CD14-positive monocyte (primary cell): ENCODE measurements around the gene OR14I1. TPM values are rescaled to one million over a fixed set of nuclear protein-coding genes. Genes with fewer than 3 reads are reported as not detected.

Experiments
- DNase-seq, 3 donors: peaks; one replicate each; pipeline ENCODE4 v3.0.0-alpha.2; 2011 to 2022
- H2AFZ ChIP-seq: 2 replicates; pipeline ENCODE4 v1.6.0; 2012; ENCODE audit warnings: mild to moderate bottlenecking, low read depth, low read length, inconsistent platforms; ENCODE audit not compliant: insufficient read depth, poor library complexity, severe bottlenecking
- H3K27ac ChIP-seq, 2 donors: 1 replicate in 1 of 2; 2 replicates in 1 of 2; pipeline ENCODE4 v1.5.1; 2012 to 2013; ENCODE audit warnings: low read length in 2 of 2, control low read depth in 1 of 2, inconsistent platforms in 1 of 2, low read depth in 1 of 2, mild to moderate bottlenecking in 1 of 2
- H3K27me3 ChIP-seq, 2 donors: one replicate each; pipeline versions ENCODE4 v1.6.0 to v1.6.1; 2011 to 2013; ENCODE audit warnings: low read length in 2 of 2; ENCODE audit not compliant: control insufficient read depth in 2 of 2, insufficient read depth in 2 of 2
- H3K36me3 ChIP-seq, 2 donors: replicated peaks in 1 of 2; 1 replicate in 1 of 2; 2 replicates in 1 of 2; pipeline versions ENCODE4 v1.5.1 to v1.6.1; 2012 to 2013; ENCODE audit warnings: low read length in 2 of 2, control low read depth in 1 of 2, inconsistent platforms in 1 of 2, mild to moderate bottlenecking in 1 of 2; ENCODE audit not compliant: insufficient read depth in 2 of 2, control insufficient read depth in 1 of 2
- H3K4me1 ChIP-seq, 2 donors: 1 replicate in 1 of 2; 2 replicates in 1 of 2; pipeline versions ENCODE4 v1.5.1 to v1.6.1; 2012 to 2013; ENCODE audit warnings: low read length in 2 of 2, control low read depth in 1 of 2, inconsistent platforms in 1 of 2, mild to moderate bottlenecking in 1 of 2, moderate library complexity in 1 of 2; ENCODE audit not compliant: insufficient read depth in 2 of 2, control insufficient read depth in 1 of 2
- H3K4me2 ChIP-seq: replicated peaks from 2 replicates; pipeline ENCODE3; 2012; ENCODE audit warnings: low read length, moderate library complexity, mild to moderate bottlenecking; ENCODE audit not compliant: poor library complexity, severe bottlenecking; ENCODE audit errors: extremely low read depth
- H3K4me3 ChIP-seq, 3 experiments: fragments of 200-600 bp in 1 of 3; sonication (generic) in 1 of 3; replicated peaks in 1 of 3; 1 replicate in 2 of 3; 2 replicates in 1 of 3; pipeline ENCODE4 v1.5.1; 2011 to 2013; ENCODE audit warnings: low read length in 3 of 3, mild to moderate bottlenecking in 3 of 3, control low read depth in 2 of 3, low read depth in 2 of 3, inconsistent platforms in 1 of 3, moderate library complexity in 1 of 3
- H3K79me2 ChIP-seq: 2 replicates; pipeline ENCODE4 v1.6.0; 2012; ENCODE audit warnings: mild to moderate bottlenecking, control low read depth, inconsistent platforms, low read length, moderate library complexity; ENCODE audit not compliant: insufficient read depth
- H3K9ac ChIP-seq: 2 replicates; pipeline ENCODE4 v1.6.0; 2017; ENCODE audit warnings: low read length, mild to moderate bottlenecking; ENCODE audit not compliant: insufficient read depth, poor library complexity, severe bottlenecking
- H3K9me3 ChIP-seq, 2 donors: replicated peaks in 1 of 2; 1 replicate in 1 of 2; 2 replicates in 1 of 2; pipeline versions ENCODE4 v1.5.1 to v1.6.1; 2012 to 2013; ENCODE audit warnings: low read length in 2 of 2, control low read depth in 1 of 2; ENCODE audit not compliant: control insufficient read depth in 1 of 2, insufficient read depth in 1 of 2
- H4K20me1 ChIP-seq: 2 replicates; pipeline ENCODE4 v1.6.0; 2012; ENCODE audit warnings: mild to moderate bottlenecking, low read length, control low read depth, moderate library complexity; ENCODE audit not compliant: insufficient read depth
- H3K27ac Mint-ChIP-seq, 7 donors: one replicate each; pipeline ENCODE4 v1.8.0; 2020; ENCODE audit warnings: mild to moderate bottlenecking in 7 of 7, mixed read lengths in 7 of 7, moderate library complexity in 6 of 7, inconsistent platforms in 2 of 7
- H3K27me3 Mint-ChIP-seq, 3 donors: one replicate each; pipeline ENCODE4 v1.8.0; 2021 to 2022; ENCODE audit warnings: low read depth in 3 of 3, mild to moderate bottlenecking in 3 of 3, mixed read lengths in 3 of 3, moderate library complexity in 3 of 3, inconsistent platforms in 1 of 3
- H3K36me3 Mint-ChIP-seq, 2 donors: one replicate each; pipeline ENCODE4 v1.8.0; 2020; ENCODE audit warnings: mixed read lengths in 2 of 2, inconsistent platforms in 1 of 2, mild to moderate bottlenecking in 1 of 2
- H3K4me1 Mint-ChIP-seq: one replicate; pipeline ENCODE4 v1.8.0; 2020; ENCODE audit warnings: mild to moderate bottlenecking, mixed read lengths
- H3K4me3 Mint-ChIP-seq, 2 donors: one replicate each; pipeline ENCODE4 v1.8.0; 2020; ENCODE audit warnings: mild to moderate bottlenecking in 2 of 2, mixed read lengths in 2 of 2, moderate library complexity in 1 of 2
- H3K9me3 Mint-ChIP-seq, 7 donors: one replicate each; pipeline ENCODE4 v1.8.0; 2020 to 2022; ENCODE audit warnings: mixed read lengths in 7 of 7, mild to moderate bottlenecking in 6 of 7, moderate library complexity in 6 of 7, inconsistent platforms in 2 of 7
- WGBS: methylation state at CpG from one replicate; pipeline ENCODE4 v1.1.5; 2013; ENCODE audit warnings: missing lambda C conversion rate; ENCODE audit not compliant: insufficient coverage; 5-methylcytosine and 5-hydroxymethylcytosine counted together
- intact Hi-C, 2 donors: fragments of 100-400 bp; cut with micrococcal nuclease; formaldehyde crosslinking; loops; one replicate each; pipeline versions ENCODE4 v1.15.0 to v1.15.1; 2023
- polyA plus RNA-seq, 3 donors: library from polyadenylated mRNA; depleted of rRNA in 1 of 3; unstranded in 2 of 3; stranded (reverse) in 1 of 3; fragments of 300-500 nt in 2 of 3; fragments of >200 nt in 1 of 3; fragmentation: Illumina TruSeq in 2 of 3; gene quantifications; 1 replicate in 2 of 3; 2 replicates in 1 of 3; pipeline ENCODE4 v1.2.3, GENCODE V29; 2012 to 2021
- TF ChIP-seq, protein P1 (sequence below): fragments of 200-600 bp; IDR thresholded peaks from one replicate; pipeline ENCODE4 v1.8.0; 2022; ENCODE audit warnings: antibody characterized with exemption, mild to moderate bottlenecking

OR14I1 gene
- polyA plus RNA-seq, 3 donors, result not detected

DNA sequence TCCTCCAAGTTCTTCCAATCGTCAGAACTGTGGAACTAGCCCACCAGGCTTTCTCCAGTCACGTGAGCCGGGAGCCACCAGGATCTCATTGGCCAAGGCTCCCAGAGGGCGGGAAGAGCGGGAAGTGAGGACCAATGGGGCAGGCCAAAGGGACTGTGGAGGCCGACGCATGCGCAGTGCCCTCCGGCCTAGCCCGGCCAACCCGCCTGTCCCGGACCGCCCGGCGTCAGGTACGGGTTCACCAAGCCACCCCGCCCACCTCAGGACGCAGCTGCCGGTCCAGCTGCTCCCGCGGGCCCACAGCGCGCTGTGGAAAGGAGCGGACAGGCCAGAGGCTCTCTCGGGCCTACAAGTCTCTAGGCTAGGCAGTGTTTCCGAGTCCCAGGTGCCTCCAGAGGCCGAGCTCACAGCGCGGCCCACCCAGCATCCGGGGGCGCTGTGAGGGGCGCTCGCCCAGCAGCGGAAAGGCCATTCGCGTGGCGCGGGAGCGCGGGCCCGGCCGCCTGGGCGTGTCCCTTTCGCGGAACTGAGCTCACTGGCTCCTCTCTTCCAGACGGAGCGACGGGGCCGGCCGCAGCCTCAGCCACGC is 10.9 kb downstream of the OR14I1 start:
- intact Hi-C loops, result no loop called here

DNA sequence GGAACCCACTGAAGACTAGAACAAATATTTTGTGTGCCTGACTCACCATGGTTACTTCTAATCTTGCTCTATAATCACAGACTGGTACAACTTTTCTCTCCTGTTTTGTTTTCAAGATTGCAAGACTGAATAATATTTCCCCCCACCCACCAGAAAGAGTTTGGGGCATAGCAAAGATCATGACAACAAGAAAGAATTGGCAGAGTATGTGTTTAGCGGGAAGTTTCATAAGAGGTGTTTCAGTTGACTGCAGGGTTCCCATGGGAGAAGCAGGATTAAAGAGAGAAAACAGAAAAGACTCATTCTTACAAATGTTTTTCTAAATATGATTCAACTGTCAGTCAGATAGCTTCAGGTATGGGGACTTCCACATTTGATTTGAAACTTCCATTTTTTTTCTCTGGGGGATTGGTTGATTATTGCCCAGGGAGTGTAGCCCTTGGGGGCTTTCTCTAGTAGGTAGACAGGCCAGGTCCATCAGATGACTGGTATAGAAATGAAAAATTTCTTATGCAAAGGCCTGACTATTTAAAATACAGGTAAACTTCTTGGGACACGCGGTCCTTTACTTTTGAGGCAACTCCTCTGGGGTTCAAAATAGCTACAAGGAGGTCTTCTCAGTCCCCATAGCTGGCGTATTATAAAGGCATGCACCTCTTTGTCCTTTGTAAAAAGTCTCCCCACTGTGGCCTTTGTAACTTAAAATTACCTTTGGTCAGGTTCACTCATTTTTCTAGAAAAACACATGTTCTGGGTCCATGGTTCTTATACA is 13.9 kb downstream of the OR14I1 start:
- H3K4me3 Mint-ChIP-seq, result no peak overlapping the region
- H3K79me2 ChIP-seq, result no peaks in the 10 kb centered on the region
- H3K9me3 ChIP-seq, result no peaks in the 10 kb centered on the region
- no peaks in the 10 kb centered on the region for H3K36me3 ChIP-seq
- no peak for DNase-seq
- H3K9me3 Mint-ChIP-seq, result peaks cover 5 to 14% (median 11%) of the 10 kb centered on the region in 7 donors
- H4K20me1 ChIP-seq, result no peaks in the 10 kb centered on the region
- intact Hi-C loops, result no loop called here
- 93% methylated on average over 3 of the region's 4 CpGs for WGBS
- H3K27me3 ChIP-seq, result no peaks in the 10 kb centered on the region
- H3K4me3 ChIP-seq, result no peak overlapping the region
- H3K36me3 Mint-ChIP-seq, result no peaks in the 10 kb centered on the region
- TF ChIP-seq, protein P1, sequence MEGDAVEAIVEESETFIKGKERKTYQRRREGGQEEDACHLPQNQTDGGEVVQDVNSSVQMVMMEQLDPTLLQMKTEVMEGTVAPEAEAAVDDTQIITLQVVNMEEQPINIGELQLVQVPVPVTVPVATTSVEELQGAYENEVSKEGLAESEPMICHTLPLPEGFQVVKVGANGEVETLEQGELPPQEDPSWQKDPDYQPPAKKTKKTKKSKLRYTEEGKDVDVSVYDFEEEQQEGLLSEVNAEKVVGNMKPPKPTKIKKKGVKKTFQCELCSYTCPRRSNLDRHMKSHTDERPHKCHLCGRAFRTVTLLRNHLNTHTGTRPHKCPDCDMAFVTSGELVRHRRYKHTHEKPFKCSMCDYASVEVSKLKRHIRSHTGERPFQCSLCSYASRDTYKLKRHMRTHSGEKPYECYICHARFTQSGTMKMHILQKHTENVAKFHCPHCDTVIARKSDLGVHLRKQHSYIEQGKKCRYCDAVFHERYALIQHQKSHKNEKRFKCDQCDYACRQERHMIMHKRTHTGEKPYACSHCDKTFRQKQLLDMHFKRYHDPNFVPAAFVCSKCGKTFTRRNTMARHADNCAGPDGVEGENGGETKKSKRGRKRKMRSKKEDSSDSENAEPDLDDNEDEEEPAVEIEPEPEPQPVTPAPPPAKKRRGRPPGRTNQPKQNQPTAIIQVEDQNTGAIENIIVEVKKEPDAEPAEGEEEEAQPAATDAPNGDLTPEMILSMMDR, result no peak
- peaks cover 0 to 2% (median 1%) of the 10 kb centered on the region in 3 donors for H3K27me3 Mint-ChIP-seq
- no peak overlapping the region for H3K27ac ChIP-seq
- H3K4me1 ChIP-seq, result no peaks in the 10 kb centered on the region
- H2AFZ ChIP-seq, result no peak overlapping the region
- H3K4me2 ChIP-seq, result no peak overlapping the region
- no peak overlapping the region for H3K27ac Mint-ChIP-seq
- peaks cover 11% of the 10 kb centered on the region for H3K4me1 Mint-ChIP-seq
- no peak overlapping the region for H3K9ac ChIP-seq

More for the DNA sequence above, 10.9 kb downstream of the OR14I1 start:
- peaks cover 0 to 4% of the 10 kb centered on the region in 2 donors for H3K4me1 ChIP-seq
- no peaks in the 10 kb centered on the region for H3K9me3 ChIP-seq
- H3K79me2 ChIP-seq, result no peaks in the 10 kb centered on the region
- no peak overlapping the region for H3K4me3 ChIP-seq
- 89% methylated on average over 51 of the region's 51 CpGs for WGBS
- H3K27me3 Mint-ChIP-seq, result peaks cover 0 to 4% (median 0%) of the 10 kb centered on the region in 3 donors
- no peak for DNase-seq
- TF ChIP-seq, protein P1, result no peak
- H2AFZ ChIP-seq, result no peak overlapping the region
- H3K36me3 Mint-ChIP-seq, result no peaks in the 10 kb centered on the region
- H3K27ac Mint-ChIP-seq, result no peak overlapping the region
- H3K9ac ChIP-seq, result no peak overlapping the region
- no peaks in the 10 kb centered on the region for H3K27me3 ChIP-seq
- H4K20me1 ChIP-seq, result no peaks in the 10 kb centered on the region
- no peak overlapping the region for H3K4me3 Mint-ChIP-seq
- H3K4me1 Mint-ChIP-seq, result peaks cover 13% of the 10 kb centered on the region
- peaks cover 5 to 14% (median 11%) of the 10 kb centered on the region in 7 donors for H3K9me3 Mint-ChIP-seq
- no peak overlapping the region for H3K4me2 ChIP-seq
- H3K27ac ChIP-seq, result no peak overlapping the region
- H3K36me3 ChIP-seq, result no peaks in the 10 kb centered on the region
